Measurements from ENCODE around the gene INPP4A.

DNA sequence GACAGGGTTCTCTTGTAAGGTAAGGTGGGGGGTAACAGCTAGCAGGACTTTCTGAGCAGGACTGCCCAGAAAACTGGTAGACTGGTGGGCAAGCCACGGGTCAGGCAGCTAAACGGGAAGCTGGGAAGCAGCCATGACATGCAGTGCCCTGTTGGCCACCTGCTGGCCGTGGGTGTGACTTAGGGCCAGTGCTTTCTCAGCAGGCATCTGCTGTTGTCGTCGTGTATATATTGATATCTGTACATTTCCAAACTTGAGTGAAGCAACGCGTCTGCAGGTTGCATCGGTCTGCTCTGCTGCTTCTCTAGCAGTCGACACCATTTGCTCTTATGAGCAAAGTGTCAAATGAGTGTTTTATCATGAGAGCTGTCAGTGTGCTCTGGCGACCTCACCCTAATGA, 132.7 kb downstream of the INPP4A start:
- TF ChIP-seq POLR2A (IDR thresholded peaks at IDR 0.05) = no peak
- TF ChIP-seq, protein P1, sequence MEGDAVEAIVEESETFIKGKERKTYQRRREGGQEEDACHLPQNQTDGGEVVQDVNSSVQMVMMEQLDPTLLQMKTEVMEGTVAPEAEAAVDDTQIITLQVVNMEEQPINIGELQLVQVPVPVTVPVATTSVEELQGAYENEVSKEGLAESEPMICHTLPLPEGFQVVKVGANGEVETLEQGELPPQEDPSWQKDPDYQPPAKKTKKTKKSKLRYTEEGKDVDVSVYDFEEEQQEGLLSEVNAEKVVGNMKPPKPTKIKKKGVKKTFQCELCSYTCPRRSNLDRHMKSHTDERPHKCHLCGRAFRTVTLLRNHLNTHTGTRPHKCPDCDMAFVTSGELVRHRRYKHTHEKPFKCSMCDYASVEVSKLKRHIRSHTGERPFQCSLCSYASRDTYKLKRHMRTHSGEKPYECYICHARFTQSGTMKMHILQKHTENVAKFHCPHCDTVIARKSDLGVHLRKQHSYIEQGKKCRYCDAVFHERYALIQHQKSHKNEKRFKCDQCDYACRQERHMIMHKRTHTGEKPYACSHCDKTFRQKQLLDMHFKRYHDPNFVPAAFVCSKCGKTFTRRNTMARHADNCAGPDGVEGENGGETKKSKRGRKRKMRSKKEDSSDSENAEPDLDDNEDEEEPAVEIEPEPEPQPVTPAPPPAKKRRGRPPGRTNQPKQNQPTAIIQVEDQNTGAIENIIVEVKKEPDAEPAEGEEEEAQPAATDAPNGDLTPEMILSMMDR (IDR thresholded peaks at IDR 0.05) = no peak
